ENCODE results near the gene SLC7A14. TPM values are rescaled to one million over a fixed set of nuclear protein-coding genes. Genes with fewer than 3 reads are reported as not detected.

SLC7A14 gene
- polyA plus RNA-seq, 2 of the 4 experiments (the other 2 are of a cell fraction), result not detected

GRCh38 chr3:170614214-170614966 lies 28.5 kb upstream of the SLC7A14 start:
- Histone ChIP-seq H3K4me3 (no peak overlapping the region), H3K27ac (0 out of 6 replicates have a peak overlapping the region, but pooled peaks of 1 of the 2 experiments have one; percentile 19), H3K9me3 (no peaks in the 10 kb centered on the region), H3K4me1 (peaks cover 5% of the 10 kb centered on the region; the same call in 1 of the 3 replicates), H3K4me2 (0 out of 3 replicates have a peak overlapping the region, but pooled peaks have one; percentile 4)
- FAIRE-seq (no peak), ATAC-seq (peak; percentile 73 to 85), DNase-seq (ENCODE audit: low read depth in 1 of 2, low spot score in 1 of 2) (peak; percentile 21 to 34)
- ChIA-PET POLR2A (no interaction called here), CTCF (interaction anchor here (0.9 kb wide), 1 partner anchor 17 kb away, joined by 3 read pairs; no protein-coding TSS in a partner anchor)
- WGBS (ENCODE audit: missing lambda C conversion rate), result 4% methylated on average over 4 of the region's 5 CpGs
- TF ChIP-seq E2F6 (IDR thresholded peaks at IDR 0.05; ENCODE audit: borderline replicate concordance, low read depth), result no peak
- TF ChIP-seq RCOR1 (IDR thresholded peaks at IDR 0.05; ENCODE audit: low read depth, low read length), result no peak
- TF ChIP-seq BHLHE40 (IDR thresholded peaks at IDR 0.05; ENCODE audit: low read depth, low read length), result no peak
- TF ChIP-seq FOSL2 (IDR thresholded peaks at IDR 0.05), result peak; percentile 40; the same call in 1 of the 2 replicates
- TF ChIP-seq FOSL2 (CRISPR knock-in tag; IDR thresholded peaks at IDR 0.05), result peak; percentile 51
- TF ChIP-seq CEBPB (IDR thresholded peaks at IDR 0.05), result peak; percentile 60 to 85

GRCh38 chr3:170611751-170612150 lies 25.9 kb upstream of the SLC7A14 start:
- ChIA-PET POLR2A (interaction anchor here (0.6 kb wide), 1 partner anchor 19 kb away, joined by 3 read pairs; no protein-coding TSS in a partner anchor), CTCF (interaction anchor here (1.5 kb wide), 1 partner anchor 18 kb away, joined by 3 read pairs; no protein-coding TSS in a partner anchor)
- H3K4me1 ChIP-seq, result peaks cover 5% of the 10 kb centered on the region; the same call in 1 of the 3 replicates
- no peak overlapping the region for H3K4me3 ChIP-seq
- no peak overlapping the region for H3K4me2 ChIP-seq
- no peak for ATAC-seq
- no peak for FAIRE-seq
- no peak for DNase-seq (ENCODE audit: low read depth in 1 of 2, low spot score in 1 of 2)
- no peaks in the 10 kb centered on the region for H3K9me3 ChIP-seq
- TF ChIP-seq HOXB5 (CRISPR knock-in tag; IDR thresholded peaks at IDR 0.05) (no peak), SREBF2 (IDR thresholded peaks at IDR 0.05) (no peak), RARB (CRISPR knock-in tag; IDR thresholded peaks at IDR 0.05) (no peak), BHLHE40 (IDR thresholded peaks at IDR 0.05; ENCODE audit: low read depth, low read length) (no peak), FOSB (CRISPR knock-in tag; IDR thresholded peaks at IDR 0.05) (no peak), ATOH8 (CRISPR knock-in tag; IDR thresholded peaks at IDR 0.05; ENCODE audit: low read depth) (no peak), REST (IDR thresholded peaks at IDR 0.05) (no peak), FOSL2 (IDR thresholded peaks at IDR 0.05) (no peak), FOSL2 (CRISPR knock-in tag; IDR thresholded peaks at IDR 0.05) (no peak), CEBPB (IDR thresholded peaks at IDR 0.05) (no peak), MAFK (IDR thresholded peaks at IDR 0.05; ENCODE audit: partially characterized antibody) (no peak)
- no peak overlapping the region for H3K27ac ChIP-seq
- 63% methylated on average over 2 of the region's 2 CpGs for WGBS (ENCODE audit: missing lambda C conversion rate)

GRCh38 chr3:170610321-170610884 lies 24.5 kb upstream of the SLC7A14 start:
- CTCF ChIA-PET, result interaction anchor here (1.2 kb wide), 1 partner anchor 197 kb away, joined by 3 read pairs; no protein-coding TSS in a partner anchor
- ATAC-seq, result no peak
- FAIRE-seq, result no peak
- H3K4me2 ChIP-seq, result no peak overlapping the region
- no peak overlapping the region for H3K27ac ChIP-seq
- WGBS (ENCODE audit: missing lambda C conversion rate), result 94% methylated on average over 8 of the region's 8 CpGs
- H3K9me3 ChIP-seq, result no peaks in the 10 kb centered on the region
- no peak for DNase-seq (ENCODE audit: low read depth in 1 of 2, low spot score in 1 of 2)
- peaks cover 5% of the 10 kb centered on the region; the same call in 1 of the 3 replicates for H3K4me1 ChIP-seq
- POLR2A ChIA-PET, result no interaction called here
- no peak overlapping the region for H3K4me3 ChIP-seq
- no peak for TF ChIP-seq REST (IDR thresholded peaks at IDR 0.05)
- TF ChIP-seq FOSB (CRISPR knock-in tag; IDR thresholded peaks at IDR 0.05), result no peak
- TF ChIP-seq TP53 (CRISPR knock-in tag; IDR thresholded peaks at IDR 0.05), result no peak
- no peak for TF ChIP-seq HMGXB4 (CRISPR knock-in tag; IDR thresholded peaks at IDR 0.05; ENCODE audit: borderline replicate concordance)
- no peak for TF ChIP-seq TFCP2L1 (CRISPR knock-in tag; IDR thresholded peaks at IDR 0.05)
